CD4-positive, alpha-beta T cell treated with Interleukin-21 for 1 hour (primary cell): Measurements from ENCODE around the gene EVL.

ENCODE experiments used
- DNase-seq: peaks from one replicate; pipeline ENCODE4 v3.0.0-alpha.2; 2020

EVL gene

DNA sequence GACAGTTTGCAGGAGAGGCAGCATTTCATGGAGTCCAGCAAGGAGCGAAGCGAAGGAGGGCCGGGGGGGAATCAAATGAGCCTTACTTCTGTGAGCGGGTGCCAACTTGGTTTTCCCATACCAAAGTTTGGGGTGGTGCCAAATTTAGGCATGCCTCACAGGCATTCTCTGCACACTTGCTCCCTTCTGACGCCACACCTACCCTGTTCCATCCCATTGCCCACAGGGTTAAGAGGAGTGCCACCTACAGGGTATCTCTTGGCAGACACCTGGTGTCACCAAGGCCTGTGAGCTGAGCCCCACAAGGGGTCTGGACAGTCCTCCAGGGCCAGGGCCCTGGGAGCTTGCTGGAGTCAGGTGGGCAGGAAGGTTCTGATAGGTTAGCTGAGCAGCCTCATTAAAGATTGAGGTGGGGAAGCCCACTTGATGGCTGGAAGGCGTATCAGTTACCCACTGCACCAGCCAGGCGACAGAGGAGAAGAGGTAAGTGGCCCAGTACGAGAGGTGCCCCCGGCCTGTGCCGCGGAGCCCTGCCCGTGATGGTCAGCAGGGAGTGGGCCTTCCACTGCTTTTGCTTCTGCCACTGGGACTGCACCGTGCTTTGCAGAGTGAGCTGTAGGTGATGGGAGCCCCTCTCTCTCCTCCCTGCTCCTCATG, 49.0 kb downstream of the EVL start:
- DNase-seq = no peak

DNA sequence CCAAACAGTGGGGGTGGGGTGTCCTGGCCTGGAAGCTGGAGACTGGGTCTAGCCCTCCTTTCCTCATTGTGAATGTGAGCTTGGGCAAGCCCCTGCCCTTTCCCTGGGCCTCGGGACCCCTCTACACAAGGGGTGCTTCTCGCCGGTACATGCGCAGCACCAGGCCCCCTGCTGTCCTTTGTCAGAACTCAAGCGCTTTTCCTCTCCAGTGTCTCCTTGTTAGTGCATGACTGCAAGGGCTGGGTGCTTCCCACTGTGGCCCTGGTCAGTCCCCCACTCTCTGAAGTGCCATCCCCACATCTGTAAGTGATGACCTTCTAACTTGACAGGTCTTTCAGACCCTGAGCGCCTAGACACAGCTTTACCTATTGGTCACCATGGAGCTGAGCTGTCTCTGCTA, 50.0 kb downstream of the EVL start:
- no peak for DNase-seq

DNA sequence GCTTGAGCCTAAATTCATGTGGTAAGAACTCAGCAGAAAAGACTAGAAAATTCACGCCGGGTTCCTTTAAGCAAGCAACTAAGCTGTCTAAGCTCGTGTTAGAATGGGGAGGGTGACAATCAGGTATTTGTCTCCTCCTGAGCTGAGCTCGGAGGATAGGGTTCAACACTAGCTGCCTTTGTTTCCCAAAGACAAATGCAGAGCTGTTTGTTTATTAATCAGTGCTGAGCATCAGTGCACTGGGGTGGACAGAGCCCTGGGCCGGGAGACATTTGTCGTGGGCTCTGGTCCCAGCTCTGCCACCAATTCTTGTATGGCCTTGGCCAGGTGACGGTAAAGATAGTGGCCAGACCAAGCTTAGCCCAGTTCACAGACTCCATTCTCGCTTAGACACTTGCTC, 50.5 kb downstream of the EVL start:
- no peak for DNase-seq

DNA sequence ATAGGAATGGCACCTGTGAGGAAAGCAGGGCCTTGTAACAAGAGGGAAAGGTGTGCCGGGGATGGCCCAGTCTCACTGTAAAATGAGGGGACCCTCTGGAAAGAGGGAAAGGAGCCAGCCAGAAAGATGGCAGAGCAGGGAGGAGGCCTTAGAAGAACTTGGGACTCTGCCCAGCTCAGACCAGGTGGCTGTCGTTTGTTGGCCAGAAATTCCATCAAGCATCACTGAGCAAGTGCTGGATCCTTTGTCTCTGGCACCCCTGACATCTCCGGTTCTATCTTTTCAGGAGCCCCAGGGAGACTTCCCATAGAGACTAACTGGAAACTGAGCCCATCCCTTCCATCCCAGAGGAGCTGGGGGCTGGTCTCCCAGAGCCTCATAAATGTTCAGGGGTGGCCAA, 50.9 kb downstream of the EVL start:
- no peak for DNase-seq

DNA sequence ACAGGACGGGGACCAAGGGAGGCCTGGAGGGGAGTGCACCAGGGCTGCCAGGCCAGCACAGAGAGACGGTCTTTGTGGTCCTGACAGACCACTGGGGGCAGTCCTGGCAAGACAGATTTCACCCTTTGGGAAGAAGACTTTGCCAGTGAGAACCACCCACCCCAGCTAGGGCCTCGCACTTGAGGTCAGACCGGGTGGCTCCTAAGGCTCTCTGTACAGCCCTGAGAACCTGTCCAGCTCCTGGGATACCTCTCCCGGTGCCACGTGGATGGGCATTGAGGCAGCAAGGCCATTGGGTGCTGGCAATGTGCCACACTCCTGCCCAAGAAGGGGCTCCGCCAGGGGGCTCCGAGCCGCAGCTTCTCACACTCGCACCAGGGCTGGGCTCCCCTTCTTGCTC, 51.8 kb downstream of the EVL start:
- no peak for DNase-seq

DNA sequence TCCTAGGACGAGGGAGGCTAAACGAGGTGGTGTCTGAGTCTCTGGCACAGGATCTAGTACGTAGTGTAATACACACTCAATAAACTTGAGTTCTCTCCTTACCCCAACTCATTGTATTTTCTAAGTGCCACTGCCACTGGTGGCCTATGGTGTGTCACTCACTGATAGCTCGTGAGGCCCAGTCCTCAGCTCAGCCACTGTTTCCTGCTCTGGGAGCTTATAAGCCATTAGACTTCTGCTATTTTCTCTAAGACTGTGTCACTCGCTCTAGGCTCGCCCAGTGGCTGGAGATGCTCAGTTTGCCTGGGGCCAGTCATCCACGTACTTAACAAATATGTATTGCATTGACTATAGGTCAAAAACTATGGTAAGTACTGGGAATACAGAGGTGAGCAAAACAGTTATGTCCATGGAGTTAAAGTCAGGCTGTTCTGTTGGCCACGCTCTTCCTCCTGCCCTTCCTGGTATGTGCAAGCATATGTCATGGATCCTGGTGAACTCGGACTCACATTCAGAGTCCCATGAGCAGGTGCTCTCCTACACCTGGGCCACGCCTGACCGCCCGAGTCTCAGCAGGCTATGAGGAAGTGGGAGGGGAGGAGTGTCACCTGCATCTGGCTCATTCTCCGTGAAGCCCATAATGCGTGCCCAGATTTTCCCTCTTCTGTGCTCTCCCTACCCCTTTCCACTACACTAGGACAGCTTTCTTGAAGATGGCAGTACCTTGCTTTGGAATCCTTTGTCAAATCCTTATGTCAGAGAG, 52.6 kb downstream of the EVL start:
- no peak for DNase-seq

DNA sequence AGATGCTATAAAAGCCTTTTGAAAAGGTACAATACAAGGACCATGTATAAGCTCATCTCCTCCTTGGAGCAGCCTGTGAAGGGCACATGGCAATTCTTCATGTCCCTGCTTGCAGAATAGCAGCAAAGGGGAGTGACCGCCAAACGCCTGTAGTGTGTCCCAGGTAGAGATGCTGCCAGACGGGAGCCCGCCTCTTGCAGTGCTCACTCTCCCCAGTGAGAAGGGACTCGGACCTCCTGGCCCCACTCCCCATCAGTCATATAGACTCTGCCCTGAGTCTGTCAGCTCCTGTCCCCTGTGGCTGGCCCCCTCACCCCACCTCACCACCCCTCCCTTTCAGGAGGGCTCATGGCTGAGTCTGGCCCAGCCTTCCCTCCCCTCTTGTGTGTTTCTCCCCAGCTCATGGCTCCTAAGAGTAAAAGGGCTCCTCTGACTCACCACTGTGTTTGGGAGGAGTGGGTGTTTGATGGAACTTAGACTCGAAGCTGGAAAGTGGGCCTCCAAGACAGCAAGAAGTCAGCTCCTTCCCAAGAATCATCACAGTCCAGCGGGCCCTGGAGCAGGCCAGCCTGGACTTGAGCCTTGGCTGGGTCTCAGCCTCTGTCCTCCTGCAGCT, 53.3 kb downstream of the EVL start:
- DNase-seq = no peak

DNA sequence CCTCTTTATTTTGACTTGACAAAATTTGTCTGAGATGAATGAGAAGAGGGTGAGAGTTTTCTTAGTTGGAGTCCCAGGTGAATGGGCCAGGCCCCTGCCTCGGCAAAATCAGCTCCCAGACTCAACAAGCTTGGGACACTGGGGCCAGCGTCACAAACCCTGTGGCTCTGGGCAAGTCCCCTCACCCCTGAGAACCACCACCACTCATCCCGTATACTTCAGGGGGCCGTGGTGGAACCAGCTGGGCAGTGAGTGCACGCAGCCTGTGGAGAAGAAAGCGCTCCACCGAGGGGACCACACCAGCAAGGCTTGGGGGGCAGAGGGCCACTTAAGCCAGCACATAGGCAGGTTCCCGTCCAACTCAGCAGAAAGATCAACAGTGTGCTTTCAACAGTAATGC, 54.0 kb downstream of the EVL start:
- DNase-seq = no peak

DNA sequence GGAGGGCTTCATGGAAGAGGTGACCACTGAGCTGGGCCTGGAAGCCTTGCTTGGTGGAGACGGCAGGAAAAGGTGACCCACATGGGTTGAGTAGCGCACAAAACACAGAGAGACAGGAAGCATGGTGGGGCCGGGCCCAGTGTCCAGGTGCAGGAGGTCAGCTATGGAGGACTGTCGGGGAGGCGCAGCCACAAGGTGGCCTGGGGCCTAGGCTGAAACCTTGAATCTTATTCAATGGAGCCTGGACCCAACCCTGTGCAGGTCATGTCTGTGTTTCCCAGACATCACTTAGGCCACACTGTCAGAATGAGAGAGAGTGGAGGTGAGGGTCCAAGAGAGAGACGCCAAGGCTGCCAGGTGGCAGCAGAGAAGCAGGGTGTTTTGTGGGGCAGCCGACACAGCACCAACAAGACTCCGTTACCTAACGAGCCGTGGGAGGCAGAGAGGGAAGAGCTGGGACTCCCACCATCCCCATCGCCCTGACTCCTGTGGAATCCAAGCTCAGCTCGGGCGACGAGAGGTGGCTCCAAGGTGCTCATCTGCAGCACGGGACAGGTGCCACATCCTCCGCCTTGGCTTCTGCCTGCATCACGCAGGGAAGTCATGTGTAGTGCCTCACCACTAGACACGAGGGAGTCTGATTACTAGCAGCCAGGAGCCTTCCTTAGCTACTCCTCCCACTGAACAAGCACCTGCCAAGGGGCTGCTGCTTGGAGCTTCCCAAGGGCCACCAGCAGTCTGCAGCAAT, 55.5 kb downstream of the EVL start:
- no peak for DNase-seq

DNA sequence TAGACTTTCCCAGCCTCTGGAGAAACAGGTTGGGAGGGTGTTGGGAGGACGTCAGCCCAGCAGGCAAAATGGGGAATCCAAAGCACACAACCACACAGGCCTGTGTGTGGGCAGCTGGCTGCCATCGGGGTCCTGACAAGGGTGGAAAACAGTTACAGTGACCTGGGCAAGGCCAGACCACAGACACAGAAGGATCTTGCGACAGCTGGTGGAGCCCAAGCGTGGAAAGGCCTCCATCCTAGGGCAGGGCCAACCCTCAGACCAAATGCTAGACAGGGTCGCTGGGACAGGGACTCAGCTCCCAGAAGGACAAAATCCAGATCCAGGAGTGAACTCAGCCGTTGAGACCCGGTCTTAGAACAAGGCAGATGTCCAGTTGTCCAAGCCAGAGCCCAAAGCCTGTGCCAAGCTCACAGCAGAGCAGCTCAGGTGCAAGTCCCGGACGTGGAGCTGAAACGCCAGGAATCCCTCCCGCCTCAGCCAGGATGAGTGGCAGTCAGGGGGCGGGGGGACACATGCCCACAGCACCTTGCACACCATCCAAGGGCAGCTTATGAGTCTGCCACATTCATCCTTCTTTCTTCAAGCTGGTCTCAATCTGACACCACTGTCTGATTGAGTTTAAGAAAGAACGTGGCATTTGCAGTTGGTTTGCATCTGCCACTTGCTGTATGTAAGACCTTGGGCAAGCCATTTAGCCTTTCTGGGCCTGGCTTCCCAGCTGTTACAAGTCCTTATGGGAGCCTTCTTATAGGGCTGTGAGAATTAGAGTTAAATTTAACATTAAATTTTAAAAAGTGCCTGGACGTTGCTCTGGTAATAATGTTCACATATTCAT, 56.6 kb downstream of the EVL start:
- DNase-seq = no peak

DNA sequence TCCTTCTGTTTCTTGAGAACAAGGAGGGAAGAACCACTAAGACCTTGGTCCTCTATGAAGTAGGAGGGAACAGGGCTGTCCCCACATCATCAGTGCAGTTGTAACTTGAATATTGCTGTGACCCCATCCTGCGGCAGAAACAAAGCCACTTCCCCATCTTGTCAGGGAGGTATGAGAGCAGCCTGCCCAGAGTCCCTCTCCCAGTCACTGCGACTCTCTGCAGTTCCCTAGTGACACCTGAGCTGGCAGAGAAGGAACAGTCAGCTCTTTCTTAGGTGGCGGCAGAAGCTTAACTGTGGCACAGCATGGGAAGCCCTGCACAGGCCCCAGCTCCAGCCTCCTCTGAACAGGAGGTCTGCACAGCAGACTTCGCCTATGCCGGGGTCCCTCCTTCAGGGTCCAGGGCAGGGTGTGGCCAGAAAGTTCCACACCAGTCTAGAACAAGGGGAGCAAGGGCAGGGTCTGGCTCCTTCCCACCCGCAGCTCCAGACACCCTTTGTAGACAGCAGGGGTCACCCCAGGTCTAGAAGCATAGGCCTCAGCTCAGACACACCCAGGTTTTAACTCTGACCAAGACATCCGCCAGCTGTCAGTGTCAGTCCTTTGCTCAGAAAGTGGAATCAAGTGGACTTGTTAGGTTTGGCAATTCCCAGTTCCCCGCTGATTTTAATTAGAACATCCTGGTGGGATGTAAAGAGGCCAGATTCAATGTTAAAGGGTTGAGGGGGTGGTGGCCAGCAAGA, 57.4 kb downstream of the EVL start:
- DNase-seq = no peak

DNA sequence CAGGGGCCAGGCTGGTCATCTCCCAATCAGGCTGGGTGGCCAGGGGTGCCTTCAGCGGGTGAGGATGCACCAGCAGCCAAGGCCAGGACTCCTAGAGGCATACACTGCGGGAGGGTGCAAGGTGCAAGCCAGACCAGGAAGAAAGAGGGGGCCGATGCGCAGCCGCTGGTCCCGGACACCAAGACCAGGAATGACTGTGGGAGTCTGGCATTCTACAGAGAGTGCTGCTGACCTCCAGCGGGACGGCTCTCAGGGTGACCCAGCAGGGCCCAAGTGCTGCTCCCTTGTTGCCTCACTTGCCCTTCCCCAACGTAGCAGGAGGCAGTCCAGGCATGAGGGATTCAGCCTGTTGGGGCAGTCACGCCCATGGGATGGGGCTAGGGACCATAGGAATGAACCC, 58.4 kb downstream of the EVL start:
- DNase-seq = no peak

DNA sequence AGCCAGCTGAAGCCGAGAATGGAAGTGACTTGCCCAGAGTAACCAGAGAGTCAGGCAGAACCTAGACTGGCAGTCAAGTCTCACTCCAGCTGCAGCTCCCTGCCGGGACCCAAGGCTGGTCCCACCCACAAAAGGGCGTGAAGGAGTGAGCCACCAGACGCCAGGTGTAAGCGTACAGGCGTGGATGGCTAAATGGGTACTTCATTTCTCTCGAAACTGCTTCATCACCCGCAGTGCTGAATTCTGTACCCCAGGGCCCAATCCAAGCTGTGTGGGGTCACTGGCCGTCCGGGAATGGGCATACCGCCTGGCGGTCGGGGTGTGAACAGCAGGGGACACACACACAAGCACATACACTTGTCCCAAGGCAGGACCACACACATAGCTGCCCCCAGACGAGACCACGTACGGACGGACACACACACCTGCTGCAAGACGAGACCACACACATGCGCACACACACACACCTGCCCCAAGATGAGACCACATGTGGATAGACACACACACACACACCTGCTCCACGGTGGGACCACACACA, 59.4 kb downstream of the EVL start:
- no peak for DNase-seq

DNA sequence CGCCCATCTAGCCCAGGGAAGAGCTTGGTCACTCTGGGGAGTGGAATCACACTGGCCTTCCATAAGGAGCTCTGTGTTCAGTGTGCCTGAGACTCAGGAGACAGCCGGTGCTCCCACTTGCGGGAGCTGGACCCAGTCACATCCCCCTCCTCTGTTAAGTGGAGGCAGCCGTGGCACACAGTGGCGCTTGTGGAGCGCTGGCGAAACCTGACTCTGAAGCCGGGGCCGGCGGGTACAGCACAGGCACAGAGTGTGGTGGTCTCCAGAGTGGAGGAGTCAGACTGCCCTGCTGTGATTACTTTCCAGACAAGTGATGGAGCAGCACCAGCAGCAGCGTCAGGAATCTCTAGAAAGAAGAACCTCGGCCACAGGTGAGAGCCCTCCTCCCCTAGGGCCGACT, 61.2 kb downstream of the EVL start:
- DNase-seq = no peak

DNA sequence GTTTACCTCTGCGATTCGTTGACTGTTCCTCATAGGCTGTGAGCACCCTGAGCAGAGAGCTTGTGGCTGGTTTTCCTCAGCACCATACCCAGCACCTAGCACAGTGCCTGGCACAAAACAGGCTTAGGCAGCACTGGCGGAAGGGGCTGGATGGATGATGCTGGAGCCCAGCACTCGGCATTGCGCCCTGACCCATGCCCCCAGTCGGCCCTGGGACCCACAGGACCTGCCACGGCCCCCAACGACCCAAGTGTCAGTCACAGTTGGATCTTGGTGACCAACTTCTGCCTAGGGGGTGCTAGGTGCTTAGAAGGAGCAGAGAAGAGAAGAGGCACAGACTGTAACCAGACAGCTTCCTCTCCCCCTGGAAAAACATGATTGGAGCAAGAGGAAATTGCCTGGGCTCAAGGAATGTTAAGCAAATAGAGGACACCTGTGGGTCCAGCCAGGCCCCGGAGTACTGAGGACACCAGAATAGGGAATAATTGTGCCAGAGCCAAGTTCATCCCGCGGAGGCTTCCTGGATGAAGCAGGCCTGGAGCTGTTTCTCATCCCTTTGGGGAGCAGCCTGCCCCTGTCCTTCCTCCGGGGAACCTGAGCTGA, 62.7 kb downstream of the EVL start:
- DNase-seq = no peak

DNA sequence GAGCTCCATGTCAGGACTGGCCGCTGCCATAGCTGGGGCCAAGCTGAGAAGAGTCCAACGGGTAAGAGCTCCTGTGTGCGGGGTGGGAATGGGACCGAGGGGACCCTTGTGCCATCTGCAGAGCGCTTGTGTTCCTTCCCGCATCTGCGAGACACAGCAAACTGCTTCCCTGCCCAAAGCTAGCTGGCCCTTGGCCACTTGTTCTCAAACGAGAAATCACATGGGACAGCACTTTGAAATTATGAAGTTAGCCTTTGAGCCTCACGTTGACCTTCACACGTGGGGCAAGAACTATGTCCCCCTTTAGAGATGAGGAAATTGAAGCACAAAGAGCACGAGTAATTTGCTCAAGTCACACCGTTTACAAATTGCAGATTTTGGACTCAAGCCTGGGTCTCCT, 63.5 kb downstream of the EVL start:
- DNase-seq = no peak

DNA sequence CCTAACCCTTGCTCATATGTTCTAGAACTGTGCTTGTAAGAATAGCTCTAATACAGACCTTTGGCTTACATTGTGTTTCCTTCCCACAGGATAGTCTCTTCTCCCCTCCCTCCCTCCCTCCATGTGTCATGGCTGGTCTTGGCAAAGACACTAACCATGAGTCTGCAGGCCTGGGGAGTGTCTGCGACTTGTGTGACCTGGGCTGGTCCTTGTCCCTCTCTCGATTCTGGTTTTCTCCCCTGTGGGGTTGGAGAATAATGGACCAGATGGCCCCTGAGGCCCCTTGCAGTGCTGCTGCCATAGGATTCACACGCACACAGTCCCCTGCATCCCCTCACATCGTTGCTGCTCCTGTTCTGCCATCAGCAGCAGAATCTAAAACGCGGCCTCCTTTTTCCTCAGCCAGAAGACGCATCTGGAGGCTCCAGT, 64.0 kb downstream of the EVL start:
- no peak for DNase-seq

DNA sequence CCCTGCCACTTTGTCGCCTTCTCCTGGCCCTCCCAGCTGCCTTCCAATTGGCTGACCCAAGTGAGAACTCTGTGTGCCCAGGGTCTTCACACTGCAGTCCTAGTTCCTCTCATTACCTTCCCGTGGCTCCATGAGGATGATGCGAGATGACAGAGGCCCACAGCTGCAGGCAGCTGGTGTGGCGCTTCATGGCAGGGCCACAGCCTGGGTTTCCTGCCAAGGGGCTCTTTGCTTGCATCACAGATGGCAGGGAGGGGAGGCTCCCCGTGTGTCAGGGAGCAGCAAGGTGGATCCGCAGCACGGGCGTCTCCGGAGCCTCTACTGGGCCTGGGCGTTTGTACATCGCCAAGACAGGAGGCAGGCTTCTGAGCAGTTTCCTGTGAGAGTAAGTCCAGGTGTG, 65.3 kb downstream of the EVL start:
- DNase-seq = no peak

DNA sequence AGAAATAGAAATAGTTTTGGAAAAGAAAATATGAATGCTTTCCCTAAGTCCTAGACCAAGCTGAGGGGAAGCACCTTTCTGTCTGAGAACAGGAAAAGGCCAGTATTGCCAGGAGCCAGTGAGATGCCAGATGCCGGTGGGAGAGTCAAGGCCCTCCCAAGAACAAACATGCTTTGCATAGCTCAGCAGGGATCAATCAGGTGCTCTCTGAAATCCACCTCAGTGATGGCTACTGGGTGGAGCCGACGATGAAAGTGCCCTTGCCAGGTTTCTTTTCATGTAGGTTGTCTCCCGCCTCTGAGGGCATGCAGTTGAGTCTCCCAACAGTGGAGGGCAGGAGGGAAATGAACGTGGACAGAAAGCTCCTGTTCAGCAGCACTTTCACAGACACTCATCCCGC, 66.0 kb downstream of the EVL start:
- DNase-seq = no peak

DNA sequence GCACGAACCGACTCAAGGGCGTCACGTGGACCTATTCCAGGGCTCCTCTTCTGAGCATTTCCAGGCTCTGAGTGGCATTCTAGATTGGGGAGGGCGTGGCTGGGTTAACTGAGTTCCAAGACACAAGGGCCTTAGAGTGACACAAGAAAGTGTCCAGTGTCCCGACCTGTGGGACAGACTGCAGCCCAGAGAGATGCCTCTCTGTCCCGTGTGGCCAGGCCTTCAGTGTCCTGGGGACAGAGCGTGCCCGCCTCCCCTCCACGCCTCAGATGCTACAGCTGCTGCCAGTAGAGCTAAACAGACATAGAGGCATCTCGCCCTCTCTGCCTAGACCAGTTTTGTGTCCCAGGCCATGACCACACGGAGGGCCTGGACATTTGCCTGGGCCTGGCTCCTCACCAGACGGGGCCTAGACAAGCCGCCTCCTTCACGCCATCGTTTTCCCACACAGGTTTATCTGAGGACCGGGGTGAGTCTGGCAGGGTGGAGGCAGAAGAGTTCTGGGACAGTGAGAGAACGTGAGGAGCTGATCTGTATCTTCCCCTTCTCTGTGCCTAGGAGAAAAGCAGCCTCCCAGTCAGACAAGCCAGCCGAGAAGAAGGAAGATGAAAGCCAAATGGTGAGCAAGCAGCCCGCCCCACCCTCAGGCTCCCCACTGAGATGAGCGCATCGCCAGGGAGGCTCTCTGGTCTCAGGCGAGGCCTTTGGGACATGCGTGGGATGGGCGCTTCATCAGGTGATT, 67.1 kb downstream of the EVL start:
- DNase-seq = no peak
